Measurements from ENCODE around the gene SCG3.

SCG3 gene

DNA sequence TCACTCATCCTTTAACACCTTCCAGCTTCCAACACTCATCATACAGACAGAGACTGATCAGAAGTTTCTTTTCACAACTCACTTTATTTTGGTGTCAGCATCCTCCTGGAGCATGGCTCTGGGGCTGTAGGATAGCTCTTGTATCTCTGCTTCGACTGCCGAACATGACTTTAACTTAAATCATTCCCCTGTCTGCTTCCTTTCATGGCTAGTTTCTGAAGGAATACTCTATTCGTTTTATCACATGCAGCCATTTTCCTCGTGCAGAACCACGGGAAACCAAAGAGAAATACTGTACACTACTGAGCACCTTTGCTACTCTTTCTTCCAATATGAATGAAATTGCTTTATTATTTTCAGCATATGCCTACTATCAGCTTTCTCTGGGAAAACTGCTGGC, 68.0 kb downstream of the SCG3 start:
- DNase-seq (ENCODE audit: low spot score in 2 of 2) = no peak
- Histone ChIP-seq H3K36me3 (replicated peaks) (no peaks in the 10 kb centered on the region), H3K4me1 (peaks cover 7% of the 10 kb centered on the region; the same call in 1 of the 2 replicates), H3K4me3 (no peak overlapping the region), H3K9me3 (no peaks in the 10 kb centered on the region), H3K27me3 (ENCODE audit: low read depth) (peaks cover 27% of the 10 kb centered on the region)
- in situ Hi-C loops (cut with MboI; ENCODE audit: low sequenced_read_pairs) = no loop called here

DNA sequence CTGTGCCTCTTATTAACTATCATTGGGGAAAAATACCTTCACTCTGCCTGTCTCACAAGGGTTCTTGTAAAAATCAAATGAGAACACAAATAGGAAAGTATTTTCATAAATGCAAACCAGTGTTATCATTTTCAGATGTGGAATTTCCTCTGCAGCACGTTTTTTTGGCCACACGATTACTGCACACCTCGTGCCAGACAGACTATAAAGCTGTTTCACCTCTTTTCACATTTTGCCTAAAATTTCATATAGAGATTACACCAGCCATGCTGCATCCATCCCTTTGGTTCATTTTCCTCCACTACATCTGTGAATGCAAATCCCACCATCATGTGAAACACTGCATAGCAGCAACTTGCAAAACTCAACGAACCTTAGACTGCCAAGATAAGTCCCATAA, 68.9 kb downstream of the SCG3 start:
- Histone ChIP-seq H3K4me3 (no peak overlapping the region), H3K9me3 (no peaks in the 10 kb centered on the region), H3K27me3 (ENCODE audit: low read depth) (peaks cover 25% of the 10 kb centered on the region), H3K4me1 (peaks cover 7% of the 10 kb centered on the region; the same call in 1 of the 2 replicates), H3K36me3 (replicated peaks) (no peaks in the 10 kb centered on the region)
- DNase-seq (ENCODE audit: low spot score in 2 of 2) = no peak
- in situ Hi-C loops (cut with MboI; ENCODE audit: low sequenced_read_pairs) = no loop called here

DNA sequence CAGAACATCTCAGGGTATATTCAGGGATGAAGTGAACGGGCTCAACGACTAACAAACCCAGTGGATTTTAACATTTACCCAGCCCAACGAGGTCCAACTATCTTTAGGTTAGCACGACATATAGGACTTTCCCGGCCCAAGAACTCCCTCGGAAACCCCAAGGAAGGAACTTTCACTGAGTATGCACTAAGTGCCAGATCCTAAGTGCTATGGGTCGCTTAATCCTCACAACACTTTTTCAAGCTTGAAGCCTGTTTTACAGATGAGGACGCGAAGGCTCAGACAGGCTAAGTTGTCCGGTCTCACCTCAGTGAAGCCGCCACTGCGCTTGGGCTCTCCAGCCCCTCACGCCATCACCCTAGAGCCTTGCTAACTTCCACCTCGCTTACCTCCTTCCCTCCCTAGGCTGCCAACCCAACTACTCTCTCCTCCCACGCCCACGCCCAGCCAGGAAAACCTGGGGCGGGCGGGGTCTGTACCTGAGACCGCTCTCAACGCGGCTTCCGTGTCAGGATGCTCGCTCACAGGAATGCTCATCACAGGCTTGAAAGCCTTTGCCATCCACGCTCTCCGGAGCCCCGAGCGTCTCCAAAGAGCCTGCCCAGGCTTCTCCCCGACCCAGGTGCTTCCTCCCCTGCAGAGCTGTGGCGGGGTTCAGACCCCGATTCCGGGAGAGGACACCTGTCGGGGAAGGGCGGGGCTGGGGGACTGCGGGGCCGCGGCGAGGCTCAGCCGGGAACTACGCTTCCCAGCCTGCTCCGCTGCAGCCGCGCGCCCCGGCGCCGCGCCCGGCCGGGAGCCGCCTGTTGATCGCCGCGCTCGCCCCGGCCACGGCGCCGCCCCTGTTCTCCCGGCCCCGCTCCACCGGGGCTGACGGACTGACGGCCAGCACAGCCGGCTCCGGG, 69.7 kb downstream of the SCG3 start, which contains the start of gene TMOD2:
Gene TMOD2, plus strand, starts transcription at position 806 of the 905 bp plus-strand sequence. CDS start 14,845 bp downstream, outside the sequence.
- H3K4me1 ChIP-seq = peaks cover 7% of the 10 kb centered on the region; the same call in 1 of the 2 replicates
- peak within 1 kb of the TSS; percentile 46 for H3K4me3 ChIP-seq
- DNase-seq (ENCODE audit: low spot score in 2 of 2) = peak in 1 of 2 experiments; percentile 66
- no peaks in the 10 kb centered on the region for H3K9me3 ChIP-seq
- in situ Hi-C loops (cut with MboI; ENCODE audit: low sequenced_read_pairs) = no loop called here
- H3K27me3 ChIP-seq (ENCODE audit: low read depth) = peaks cover 17% of the 10 kb centered on the region
- H3K36me3 ChIP-seq (replicated peaks) = no peaks in the 10 kb centered on the region

DNA sequence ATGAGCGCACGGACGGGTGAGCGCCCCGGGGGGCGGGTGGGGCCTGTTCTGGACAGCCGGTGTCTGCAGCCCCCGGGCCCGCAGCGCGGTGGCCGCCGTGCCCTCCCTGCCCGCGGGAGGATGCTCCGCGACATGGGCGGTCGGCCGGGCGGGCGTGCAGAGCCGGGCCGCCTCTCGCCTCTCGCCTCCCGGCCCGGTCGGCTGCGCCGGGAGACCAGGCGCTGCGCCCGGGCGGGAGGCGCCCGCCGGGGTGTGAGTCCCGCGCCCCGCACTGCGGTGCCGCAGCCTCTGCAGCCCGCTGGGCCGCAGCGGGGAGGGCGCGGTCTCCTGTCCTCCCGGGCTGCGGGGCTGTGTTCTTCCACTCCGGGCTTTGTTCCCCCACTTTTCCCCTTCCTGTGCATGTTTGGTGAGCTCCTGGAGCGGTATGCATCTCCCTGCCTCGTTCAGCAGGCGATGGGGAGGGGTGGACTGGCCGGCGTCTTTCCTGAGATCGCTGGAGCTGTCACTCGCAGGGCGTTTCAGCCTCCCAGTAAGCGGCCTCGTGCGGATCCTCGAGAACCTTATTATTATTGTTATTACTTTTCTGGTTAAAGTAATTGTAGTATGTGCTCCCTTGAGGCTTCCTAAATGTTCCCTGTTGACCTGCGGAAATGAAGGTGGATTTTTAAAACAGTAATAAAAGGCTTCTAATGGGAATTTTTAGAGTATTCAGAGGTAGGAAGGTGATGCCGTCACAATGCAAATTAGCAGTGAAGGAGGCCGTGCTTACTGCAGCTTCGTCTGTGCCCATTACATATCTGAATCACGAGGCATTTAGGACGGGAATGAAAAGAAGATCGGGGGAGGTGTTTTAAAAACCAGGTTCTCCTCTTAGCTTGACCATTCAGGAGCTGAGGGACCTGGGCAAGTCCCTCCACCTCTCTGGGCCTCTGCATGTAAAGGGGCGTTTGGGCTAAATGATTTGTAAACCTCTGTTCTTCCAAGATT, 70.7 kb downstream of the SCG3 start:
- Histone ChIP-seq H3K4me1 (peaks cover 7% of the 10 kb centered on the region; the same call in 1 of the 2 replicates), H3K36me3 (replicated peaks) (no peaks in the 10 kb centered on the region), H3K4me3 (peak overlapping the region; percentile 46), H3K9me3 (no peaks in the 10 kb centered on the region), H3K27me3 (ENCODE audit: low read depth) (peaks cover 11% of the 10 kb centered on the region)
- peak; percentile 22 to 65 for DNase-seq (ENCODE audit: low spot score in 2 of 2)
- in situ Hi-C loops (cut with MboI; ENCODE audit: low sequenced_read_pairs) = no loop called here

DNA sequence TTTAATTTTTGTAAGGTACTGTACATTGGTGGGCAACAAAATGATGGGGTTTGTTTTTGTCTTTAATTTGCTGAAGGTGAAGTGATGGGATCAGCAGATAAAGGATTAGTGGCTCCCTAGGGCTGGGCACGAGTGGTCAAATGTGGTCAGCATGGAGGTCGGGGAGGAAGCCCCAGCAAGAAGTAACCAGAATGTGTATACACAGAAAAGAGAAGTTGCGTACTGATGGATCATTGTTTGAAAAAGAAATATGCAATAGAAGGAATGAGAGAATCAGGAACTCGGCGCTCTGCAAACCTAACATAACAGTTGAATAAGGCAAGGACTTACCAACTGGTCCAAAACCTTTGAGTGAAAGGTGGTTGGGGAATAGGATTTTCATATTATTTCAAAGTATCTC, 71.6 kb downstream of the SCG3 start:
- H3K9me3 ChIP-seq = no peaks in the 10 kb centered on the region
- in situ Hi-C loops (cut with MboI; ENCODE audit: low sequenced_read_pairs) = no loop called here
- DNase-seq (ENCODE audit: low spot score in 2 of 2) = no peak
- peaks cover 7% of the 10 kb centered on the region; the same call in 1 of the 2 replicates for H3K4me1 ChIP-seq
- H3K36me3 ChIP-seq (replicated peaks) = no peaks in the 10 kb centered on the region
- H3K4me3 ChIP-seq = peak overlapping the region; percentile 46; the same call in 1 of the 2 replicates
- peaks cover 11% of the 10 kb centered on the region for H3K27me3 ChIP-seq (ENCODE audit: low read depth)

DNA sequence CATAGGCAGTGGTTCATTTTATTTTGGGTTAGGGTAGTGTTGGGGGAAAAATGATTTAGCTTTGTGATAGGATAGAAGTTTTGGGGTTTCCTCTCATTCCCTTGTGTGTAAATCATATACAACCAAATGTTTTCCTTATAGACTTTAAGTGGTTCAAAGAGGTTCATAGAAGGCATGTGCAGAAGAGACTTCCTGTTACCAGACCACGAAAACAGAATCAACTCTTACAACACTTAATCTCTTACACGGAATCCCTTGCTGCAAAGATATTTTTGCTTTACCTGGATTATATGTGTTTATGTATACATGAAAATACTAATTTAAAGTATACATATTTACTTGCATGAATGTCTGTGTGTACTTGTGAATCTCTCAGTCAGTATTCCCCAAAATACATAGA, 73.0 kb downstream of the SCG3 start:
- H3K4me1 ChIP-seq = peaks cover 7% of the 10 kb centered on the region; the same call in 1 of the 2 replicates
- peaks cover 6% of the 10 kb centered on the region for H3K27me3 ChIP-seq (ENCODE audit: low read depth)
- no peaks in the 10 kb centered on the region for H3K9me3 ChIP-seq
- DNase-seq (ENCODE audit: low spot score in 2 of 2) = no peak
- H3K36me3 ChIP-seq (replicated peaks) = no peaks in the 10 kb centered on the region
- H3K4me3 ChIP-seq = no peak overlapping the region
- in situ Hi-C loops (cut with MboI; ENCODE audit: low sequenced_read_pairs) = no loop called here

DNA sequence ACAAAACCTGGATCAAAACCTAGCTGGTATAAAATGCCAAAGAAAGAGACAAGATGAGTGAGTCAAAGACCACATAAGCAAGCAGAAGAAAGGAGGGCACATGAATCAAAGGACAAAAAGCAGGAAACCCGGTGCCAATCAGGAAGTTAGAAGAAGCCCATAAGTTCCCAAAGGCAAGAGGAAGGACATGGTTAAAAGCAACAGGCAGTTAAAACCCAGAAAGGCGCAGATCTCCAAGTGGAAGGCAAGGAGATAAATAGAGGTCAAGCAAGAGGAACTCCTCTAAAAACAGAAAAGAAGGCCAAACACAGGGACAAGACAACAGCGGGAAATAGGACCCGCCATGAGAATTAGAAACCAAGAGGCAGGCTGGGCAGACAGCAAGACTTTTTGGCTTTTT, 74.5 kb downstream of the SCG3 start:
- no peak for DNase-seq (ENCODE audit: low spot score in 2 of 2)
- Histone ChIP-seq H3K9me3 (no peaks in the 10 kb centered on the region), H3K4me1 (peaks cover 7% of the 10 kb centered on the region; the same call in 1 of the 2 replicates), H3K36me3 (replicated peaks) (no peaks in the 10 kb centered on the region), H3K4me3 (no peak overlapping the region), H3K27me3 (ENCODE audit: low read depth) (peaks cover 4% of the 10 kb centered on the region)
- in situ Hi-C loops (cut with MboI; ENCODE audit: low sequenced_read_pairs) = no loop called here

DNA sequence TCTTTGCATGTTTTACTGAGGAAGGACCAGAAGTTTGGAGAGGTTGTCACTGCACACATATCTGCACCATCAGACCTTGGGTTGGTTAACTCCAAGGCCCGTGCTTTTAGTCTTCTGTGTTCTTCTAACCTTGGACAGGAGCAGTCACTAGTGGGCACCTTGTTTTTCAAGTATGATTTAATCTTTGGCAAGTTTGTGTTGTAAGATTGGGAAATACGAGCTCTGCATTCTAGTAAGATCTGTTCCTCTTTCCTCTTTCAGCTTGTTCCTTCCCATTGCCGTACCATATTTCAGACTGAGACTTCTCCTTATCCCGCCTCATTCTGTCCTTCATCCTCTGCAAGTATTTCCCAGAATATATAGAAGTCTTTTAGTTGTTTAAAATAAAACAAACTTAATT, 75.2 kb downstream of the SCG3 start:
- no peak overlapping the region for H3K4me3 ChIP-seq
- no peaks in the 10 kb centered on the region for H3K36me3 ChIP-seq (replicated peaks)
- DNase-seq (ENCODE audit: low spot score in 2 of 2) = no peak
- H3K4me1 ChIP-seq = peaks cover 7% of the 10 kb centered on the region; the same call in 1 of the 2 replicates
- no peaks in the 10 kb centered on the region for H3K9me3 ChIP-seq
- in situ Hi-C loops (cut with MboI; ENCODE audit: low sequenced_read_pairs) = no loop called here
- H3K27me3 ChIP-seq (ENCODE audit: low read depth) = no peaks in the 10 kb centered on the region

DNA sequence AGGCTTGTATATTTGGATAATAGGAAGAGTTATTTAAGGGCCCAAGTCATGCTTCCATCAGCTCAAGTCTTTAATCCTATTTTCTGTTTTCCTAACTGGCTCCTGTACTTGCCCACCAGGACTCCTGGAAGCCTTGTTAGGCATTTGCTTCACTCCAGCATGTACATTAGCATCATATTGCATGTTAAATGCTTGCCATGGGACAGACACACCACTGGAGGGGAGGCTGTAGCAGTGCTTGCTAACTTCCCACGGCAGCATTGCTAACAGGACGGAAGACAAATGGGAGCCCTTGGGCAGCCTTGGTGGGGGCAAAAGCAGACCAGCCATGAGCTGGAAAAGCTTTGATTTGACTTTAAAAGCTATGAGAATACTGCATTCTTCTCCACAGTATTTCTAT, 76.1 kb downstream of the SCG3 start:
- in situ Hi-C loops (cut with MboI; ENCODE audit: low sequenced_read_pairs) = no loop called here
- Histone ChIP-seq H3K4me3 (no peak overlapping the region), H3K9me3 (no peaks in the 10 kb centered on the region), H3K4me1 (peaks cover 6% of the 10 kb centered on the region; the same call in 1 of the 2 replicates), H3K36me3 (replicated peaks) (no peaks in the 10 kb centered on the region), H3K27me3 (ENCODE audit: low read depth) (no peaks in the 10 kb centered on the region)
- DNase-seq (ENCODE audit: low spot score in 2 of 2) = no peak

DNA sequence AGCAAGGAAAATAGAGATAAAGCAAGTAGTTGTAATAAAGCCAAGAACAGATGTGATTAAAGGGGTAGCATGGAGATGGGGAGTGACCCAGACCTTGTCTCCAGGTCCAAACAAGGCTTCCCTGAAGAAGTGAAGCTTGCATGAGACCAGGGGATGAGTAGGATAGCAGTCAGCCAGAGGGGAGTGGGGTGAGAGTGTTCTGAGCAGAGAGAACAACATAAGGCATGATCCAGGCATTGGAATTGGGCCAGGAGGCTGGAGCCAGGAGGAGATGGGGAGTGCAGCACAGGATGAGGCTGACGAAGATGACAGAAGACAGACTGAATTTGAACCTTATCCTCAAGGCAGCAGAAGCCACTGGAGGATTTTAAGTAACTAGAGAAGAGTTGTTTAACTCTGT, 77.3 kb downstream of the SCG3 start:
- H3K9me3 ChIP-seq = no peaks in the 10 kb centered on the region
- no peaks in the 10 kb centered on the region for H3K36me3 ChIP-seq (replicated peaks)
- no peaks in the 10 kb centered on the region; the same call in 1 of the 2 replicates for H3K4me1 ChIP-seq
- DNase-seq (ENCODE audit: low spot score in 2 of 2) = no peak
- H3K4me3 ChIP-seq = no peak overlapping the region
- H3K27me3 ChIP-seq (ENCODE audit: low read depth) = no peaks in the 10 kb centered on the region
- in situ Hi-C loops (cut with MboI; ENCODE audit: low sequenced_read_pairs) = no loop called here

DNA sequence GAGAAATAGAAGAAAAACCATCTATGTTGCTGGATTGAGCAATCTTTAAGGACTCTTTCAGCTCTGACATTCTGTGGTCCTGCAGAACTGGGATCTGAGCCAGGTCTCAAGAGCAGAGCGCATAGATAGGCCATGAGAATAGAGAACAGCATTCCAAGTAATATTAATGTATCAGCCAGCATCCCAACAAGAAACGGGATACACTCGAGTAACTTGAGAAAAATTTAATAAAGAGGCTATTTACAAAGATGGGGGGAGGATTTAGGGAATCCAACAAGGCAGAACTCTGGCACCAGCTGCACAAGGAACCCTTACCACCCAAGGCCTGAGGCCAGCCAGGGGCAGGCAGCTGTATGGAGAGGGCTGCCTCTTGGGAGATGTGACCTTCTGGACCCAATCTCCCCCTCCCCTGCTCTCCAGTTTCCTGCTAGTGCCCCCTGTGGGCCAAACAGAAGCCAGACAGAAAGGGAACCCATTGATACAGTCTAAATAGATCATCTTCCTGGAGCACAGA, 78.3 kb downstream of the SCG3 start:
- no peaks in the 10 kb centered on the region for H3K27me3 ChIP-seq (ENCODE audit: low read depth)
- in situ Hi-C loops (cut with MboI; ENCODE audit: low sequenced_read_pairs) = no loop called here
- H3K36me3 ChIP-seq (replicated peaks) = no peaks in the 10 kb centered on the region
- no peaks in the 10 kb centered on the region for H3K9me3 ChIP-seq
- no peaks in the 10 kb centered on the region; the same call in 1 of the 2 replicates for H3K4me1 ChIP-seq
- no peak for DNase-seq (ENCODE audit: low spot score in 2 of 2)
- H3K4me3 ChIP-seq = no peak overlapping the region

DNA sequence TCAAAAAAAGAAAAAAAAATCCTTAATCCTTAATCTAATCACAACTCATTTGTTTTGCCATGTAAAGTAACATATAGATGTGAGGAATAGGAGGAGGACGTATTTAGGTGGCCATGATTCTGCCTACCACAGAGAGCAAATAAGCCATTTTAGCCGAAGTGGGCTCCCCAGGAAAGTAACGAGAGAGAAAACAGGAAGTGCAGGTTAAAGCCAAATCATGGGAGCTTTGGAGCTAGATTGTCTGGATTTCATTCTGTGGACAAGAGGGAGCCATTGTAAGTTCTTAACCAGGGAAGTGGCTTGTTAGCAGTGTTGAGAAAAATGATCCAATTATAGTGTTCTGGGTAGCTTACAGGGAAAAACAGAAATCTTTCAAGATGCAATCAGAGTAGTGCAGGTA, 79.5 kb downstream of the SCG3 start:
- H3K4me3 ChIP-seq = no peak overlapping the region
- no peak for DNase-seq (ENCODE audit: low spot score in 2 of 2)
- peaks cover 6% of the 10 kb centered on the region for H3K4me1 ChIP-seq
- H3K9me3 ChIP-seq = no peaks in the 10 kb centered on the region
- in situ Hi-C loops (cut with MboI; ENCODE audit: low sequenced_read_pairs) = no loop called here
- H3K36me3 ChIP-seq (replicated peaks) = no peaks in the 10 kb centered on the region
- no peaks in the 10 kb centered on the region for H3K27me3 ChIP-seq (ENCODE audit: low read depth)

DNA sequence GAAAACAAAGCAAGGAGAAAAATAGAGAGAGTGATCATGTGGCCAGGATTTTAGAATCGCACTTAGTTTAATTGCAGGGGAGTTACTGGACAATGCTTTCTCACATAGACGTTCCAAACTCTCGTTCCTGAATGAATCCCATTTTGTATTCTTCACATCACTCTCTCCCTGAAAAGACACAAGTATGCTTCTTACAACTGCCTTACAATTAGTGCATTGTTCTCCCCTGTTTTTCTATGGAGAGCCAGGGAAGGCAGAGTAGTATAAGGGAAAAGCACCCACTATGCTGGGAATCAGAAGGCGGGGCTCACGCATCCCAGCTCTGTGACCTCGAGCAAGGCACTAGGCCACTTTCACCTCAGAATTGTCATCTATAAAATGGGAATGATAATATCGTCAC, 84.4 kb downstream of the SCG3 start:
- Histone ChIP-seq H3K4me1 (peaks cover 10% of the 10 kb centered on the region), H3K4me3 (no peak overlapping the region), H3K27me3 (ENCODE audit: low read depth) (no peaks in the 10 kb centered on the region), H3K9me3 (no peaks in the 10 kb centered on the region), H3K36me3 (replicated peaks) (peaks cover 6% of the 10 kb centered on the region)
- DNase-seq (ENCODE audit: low spot score in 2 of 2) = peak in 1 of 2 experiments; percentile 18
- in situ Hi-C loops (cut with MboI; ENCODE audit: low sequenced_read_pairs) = no loop called here

Measured in HAP-1 (cell line).